GM12891 (cell line): ENCODE results near the gene STH.

Experiments used
- PAX5 ChIP-seq: IDR thresholded peaks from 2 replicates; pipeline ENCODE4 v1.6.1; 2011; ENCODE audit warnings: low read length, moderate library complexity, mild to moderate bottlenecking; ENCODE audit not compliant: insufficient read depth, severe bottlenecking
- POLR2A ChIP-seq: IDR thresholded peaks from 2 replicates; pipeline ENCODE4 v1.6.1; 2011; ENCODE audit warnings: low read depth, low read length, control low read depth
- POLR2AphosphoS5 ChIP-seq: IDR thresholded peaks from 2 replicates; pipeline ENCODE4 v1.6.1; 2011; ENCODE audit warnings: low read depth, low read length, control low read depth
- POU2F2 ChIP-seq: IDR thresholded peaks from 2 replicates; pipeline ENCODE4 v1.6.1; 2011; ENCODE audit warnings: low read depth, mild to moderate bottlenecking, control low read depth, low read length, moderate library complexity
- SPI1 ChIP-seq: IDR thresholded peaks from 2 replicates; pipeline ENCODE4 v1.6.1; 2011; ENCODE audit warnings: low read depth, low read length, control low read depth
- TAF1 ChIP-seq: IDR thresholded peaks from 2 replicates; pipeline ENCODE4 v1.6.1; 2011; ENCODE audit warnings: low read depth, low read length, control low read depth

GRCh38 chr17:46003907-46004748, 5.1 kb downstream of the STH start:
- TF ChIP-seq POLR2A: no peak
- TF ChIP-seq POLR2AphosphoS5: no peak
- TF ChIP-seq SPI1: no peak
- no peak for TF ChIP-seq TAF1
- no peak for TF ChIP-seq POU2F2
- no peak for TF ChIP-seq PAX5
